OCI-M2 (cell line): Measurements from ENCODE around the gene ATP9B.

Experiments
- DNase-seq: peaks from one replicate; lab custom pipeline; 2025; ENCODE audit not compliant: unreplicated experiment; lab: John Stamatoyannopoulos, UW

The ATP9B gene

DNA sequence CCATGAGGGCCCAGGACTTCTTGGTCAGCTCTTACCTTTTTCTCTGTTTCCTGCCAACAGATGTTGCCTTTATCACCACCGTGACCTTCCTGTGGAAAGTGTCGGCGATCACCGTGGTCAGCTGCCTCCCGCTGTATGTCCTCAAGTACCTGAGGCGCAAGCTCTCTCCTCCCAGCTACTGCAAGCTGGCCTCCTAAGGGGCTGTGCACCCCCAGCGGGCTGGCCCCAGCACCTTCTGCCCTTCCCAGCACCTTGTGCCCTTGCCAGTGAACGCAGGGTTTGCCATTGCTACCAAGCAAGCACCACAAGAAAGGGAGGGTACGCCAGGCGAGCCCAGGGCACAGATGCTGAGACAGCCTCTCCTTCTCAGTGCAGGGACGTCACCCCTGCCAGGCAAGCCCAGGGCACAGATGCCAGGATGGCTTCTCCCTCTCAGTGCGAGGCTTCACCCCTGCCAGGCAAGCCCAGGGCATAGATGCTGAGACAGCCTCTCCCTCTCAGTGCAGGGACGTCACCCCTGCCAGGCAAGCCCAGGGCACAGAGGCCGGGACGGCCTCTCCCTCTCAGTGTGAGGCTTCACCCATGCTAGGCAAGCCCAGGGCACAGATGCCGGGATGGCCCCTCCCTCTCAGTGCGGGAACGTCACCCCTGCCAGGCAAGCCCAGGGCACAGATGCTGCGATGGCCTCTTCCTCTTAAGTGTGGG lies 308.1 kb downstream of the ATP9B start:
- DNase-seq = no peak

- no peak for DNase-seq
Measured at GRCh38 chr18:79378536-79379250, 309.5 kb downstream of the ATP9B start.

GRCh38 chr18:79379251-79379905 lies 310.2 kb downstream of the ATP9B start:
- DNase-seq = no peak

DNA sequence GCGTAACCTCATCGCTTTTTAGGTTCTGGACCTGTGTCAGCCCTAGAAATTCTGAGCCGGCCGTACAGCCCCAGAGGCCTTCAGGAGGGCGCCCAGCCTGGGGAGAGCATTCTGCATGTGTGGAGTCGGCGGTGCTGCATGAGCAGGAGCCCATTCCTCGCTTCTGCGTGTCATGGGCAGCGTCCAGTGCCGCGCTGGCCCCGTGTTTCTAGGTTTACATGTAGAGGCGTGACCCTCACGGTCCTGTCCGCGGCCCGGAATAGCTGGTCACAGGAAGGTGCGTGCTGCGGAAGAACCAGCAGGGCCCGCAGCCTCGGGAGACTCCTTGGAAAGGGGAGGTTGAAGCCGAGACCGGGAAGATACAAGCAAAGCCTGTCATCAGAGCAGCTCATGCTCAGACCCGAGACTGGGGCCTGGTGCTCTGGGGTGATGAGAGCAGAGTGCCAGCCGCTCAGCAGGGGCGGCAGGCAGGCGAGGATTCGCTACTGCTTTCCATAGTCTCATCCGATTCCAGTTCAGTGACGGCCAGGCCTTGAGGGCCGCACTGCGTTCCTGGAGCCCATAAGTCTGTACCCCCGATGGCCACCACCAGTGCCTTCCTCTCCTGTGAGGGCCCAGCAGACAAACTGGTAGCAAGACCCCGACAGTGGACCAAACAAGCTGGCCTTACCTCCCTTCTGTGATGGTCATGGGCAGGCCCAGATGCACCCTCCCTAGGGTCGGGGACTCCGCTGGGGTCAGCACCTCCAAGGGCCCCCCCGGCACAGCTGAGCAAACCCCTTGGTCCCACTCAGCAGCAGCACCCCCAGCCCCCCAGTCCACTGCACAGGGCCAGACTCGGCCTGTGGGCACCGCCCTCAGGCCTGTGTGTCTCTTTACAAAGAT lies 311.0 kb downstream of the ATP9B start:
- no peak for DNase-seq

DNA sequence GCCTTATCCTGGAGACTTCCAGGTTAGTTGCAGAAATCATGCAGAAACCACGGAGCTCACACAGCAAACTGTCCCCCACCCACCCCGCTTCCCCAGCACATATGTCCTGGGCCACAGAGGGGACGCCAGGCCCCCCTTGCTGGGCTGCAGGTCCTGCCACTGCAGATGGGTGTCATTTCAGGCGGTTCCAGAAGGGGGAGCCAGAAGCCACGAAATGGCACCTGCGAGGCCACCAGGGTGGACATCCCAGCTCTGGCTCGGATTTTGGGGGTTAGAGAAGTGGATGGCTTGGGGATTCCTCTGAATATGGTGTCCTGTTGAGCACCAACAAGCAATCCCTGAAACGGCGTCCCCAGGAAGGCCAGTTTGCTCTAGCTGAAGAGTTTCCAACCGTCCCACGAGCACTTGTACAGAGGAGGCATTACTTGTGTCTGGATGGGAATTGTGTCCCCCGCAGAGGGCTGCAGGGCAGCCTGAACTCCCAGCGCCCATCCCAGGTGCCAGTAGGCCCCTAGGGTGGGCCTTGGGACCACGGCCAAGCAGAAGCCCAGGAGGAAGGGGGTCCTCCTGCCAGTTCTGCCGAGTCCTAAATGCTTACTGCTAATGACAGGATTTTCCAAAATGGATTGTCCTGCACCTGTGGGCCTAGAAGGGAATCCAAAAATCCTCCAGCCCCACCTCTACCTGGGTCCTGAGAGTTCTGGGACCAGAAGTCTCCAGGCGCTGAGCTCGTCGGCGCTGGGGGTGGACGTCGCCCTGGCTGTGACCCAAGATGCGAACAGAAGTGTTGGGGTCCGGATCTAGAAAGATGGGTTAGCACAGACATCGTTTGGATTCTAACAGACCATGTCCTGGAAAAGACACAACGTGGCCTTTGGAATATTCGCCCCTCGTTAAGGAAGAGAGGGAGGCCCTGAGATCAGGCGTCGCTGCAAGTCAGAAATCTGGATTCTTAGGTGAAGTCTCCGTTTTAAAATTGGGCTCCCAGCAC lies 311.9 kb downstream of the ATP9B start:
- DNase-seq = no peak

DNA sequence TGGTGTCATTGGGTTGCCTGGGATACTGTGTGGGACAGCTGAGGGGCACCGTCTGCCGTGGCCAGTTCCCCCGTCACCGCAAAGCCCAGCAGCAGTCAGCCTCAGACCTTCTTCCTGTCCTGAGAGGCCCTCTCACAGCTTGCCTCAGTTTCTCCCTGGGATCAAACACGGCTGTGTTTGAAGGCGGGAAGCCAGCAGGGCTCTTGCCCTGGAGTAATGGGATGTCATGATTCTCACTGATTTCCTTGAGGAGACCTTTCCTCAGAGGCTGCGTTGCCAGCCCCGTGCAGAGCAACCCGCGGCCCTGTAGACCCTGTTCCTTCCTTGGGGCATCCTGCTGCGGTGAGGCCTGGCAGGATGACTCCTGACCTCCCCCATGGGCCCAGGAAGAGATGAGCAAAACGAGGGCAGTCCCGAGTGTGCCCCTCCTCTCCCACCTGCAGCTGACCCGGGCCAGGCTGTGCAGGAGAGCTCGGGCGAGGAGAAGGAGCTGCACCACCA lies 312.7 kb downstream of the ATP9B start:
- DNase-seq = no peak

DNA sequence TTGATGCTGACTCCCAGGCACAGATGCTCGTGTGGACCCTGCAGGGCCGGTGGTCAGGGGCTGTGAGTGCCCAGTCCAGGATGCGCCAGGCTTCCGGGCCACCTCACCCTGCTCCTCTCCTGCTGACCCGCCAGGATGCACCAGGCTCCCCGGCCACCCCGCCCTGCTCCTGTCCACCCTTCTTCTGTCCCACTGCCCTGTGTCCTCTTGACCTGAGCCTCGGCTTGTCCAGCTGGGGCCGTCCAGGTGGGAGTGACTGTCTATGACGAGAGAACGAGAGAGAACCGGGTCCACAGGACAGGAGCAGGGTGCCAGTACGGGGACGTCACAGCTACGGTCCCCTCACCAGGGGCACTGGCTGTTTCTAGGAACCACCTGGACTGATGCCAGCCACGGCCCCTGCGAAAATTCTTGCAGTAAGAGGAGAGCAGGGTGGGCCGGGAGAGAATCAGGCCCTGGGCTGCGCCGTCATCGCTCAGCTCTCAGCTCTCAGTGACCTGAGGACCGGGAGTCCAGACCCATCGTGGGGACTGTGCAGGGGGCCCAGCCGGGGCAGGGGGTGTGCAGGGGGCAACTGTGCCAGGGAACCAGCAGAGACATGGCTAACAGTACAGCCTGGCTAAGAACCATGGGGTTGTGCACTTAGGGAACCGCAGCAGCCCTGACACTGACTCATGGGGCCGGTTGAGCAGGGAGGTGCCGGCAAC lies 313.6 kb downstream of the ATP9B start:
- DNase-seq = no peak

DNA sequence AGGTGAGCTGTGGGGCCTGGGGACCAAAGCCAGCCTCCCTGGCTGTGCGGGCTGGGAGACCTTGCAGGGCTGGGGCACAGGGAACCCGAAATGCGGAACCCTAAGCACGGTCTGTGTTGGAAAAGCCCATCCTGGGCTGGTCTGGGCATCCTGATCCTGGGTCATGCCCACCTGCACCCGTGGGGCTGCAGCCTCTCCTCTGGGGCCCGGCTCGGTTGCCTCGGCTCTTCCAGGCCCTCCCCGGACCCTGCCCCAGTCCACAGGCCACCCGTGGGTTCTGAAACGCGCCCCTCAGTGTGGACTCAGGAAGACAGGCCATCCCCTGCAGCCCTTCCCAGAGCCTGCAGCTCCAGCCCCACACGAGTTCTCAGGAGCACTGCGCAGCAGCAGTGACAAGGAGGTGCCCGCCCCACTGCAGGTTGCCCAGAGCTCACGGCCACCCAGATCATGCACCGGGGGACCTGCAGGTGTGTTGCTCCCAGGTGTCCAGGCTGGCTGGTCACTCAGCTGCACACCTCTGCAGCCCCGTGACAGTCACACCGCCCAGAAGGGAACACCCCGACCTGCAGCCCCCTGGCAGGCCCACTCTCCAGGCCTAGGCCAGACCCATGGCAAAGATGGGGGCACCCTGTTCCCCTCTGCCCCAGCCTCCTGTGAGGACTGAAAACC lies 314.3 kb downstream of the ATP9B start:
- DNase-seq = no peak

GRCh38 chr18:79384151-79384807 lies 315.1 kb downstream of the ATP9B start:
- no peak for DNase-seq

- no peak for DNase-seq
Measured at GRCh38 chr18:79384834-79385233, 315.6 kb downstream of the ATP9B start.

- no peak for DNase-seq
Measured at GRCh38 chr18:79385326-79385707, 316.1 kb downstream of the ATP9B start.

- no peak for DNase-seq
Measured at GRCh38 chr18:79385708-79386341, 316.6 kb downstream of the ATP9B start.

DNA sequence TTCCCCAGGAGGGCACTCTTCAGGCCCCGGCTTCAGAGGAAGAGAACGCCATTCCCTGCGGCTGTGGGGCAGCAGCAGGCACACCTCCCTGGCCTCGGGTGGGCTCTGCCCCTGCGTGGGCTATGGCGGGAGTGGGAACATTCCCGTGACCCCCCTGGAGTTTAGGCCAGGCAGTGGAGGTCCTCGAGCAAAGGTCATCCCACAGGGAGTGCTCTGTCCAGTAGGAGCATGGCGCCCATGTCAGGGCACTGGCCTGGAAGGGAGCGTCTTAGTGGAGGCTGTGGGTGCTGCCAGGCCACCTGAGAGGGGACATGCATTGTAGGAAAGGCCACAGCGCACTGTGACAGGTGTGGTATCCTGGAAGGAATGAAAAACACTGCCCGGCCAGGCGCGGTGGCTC lies 317.4 kb downstream of the ATP9B start:
- DNase-seq = no peak

DNA sequence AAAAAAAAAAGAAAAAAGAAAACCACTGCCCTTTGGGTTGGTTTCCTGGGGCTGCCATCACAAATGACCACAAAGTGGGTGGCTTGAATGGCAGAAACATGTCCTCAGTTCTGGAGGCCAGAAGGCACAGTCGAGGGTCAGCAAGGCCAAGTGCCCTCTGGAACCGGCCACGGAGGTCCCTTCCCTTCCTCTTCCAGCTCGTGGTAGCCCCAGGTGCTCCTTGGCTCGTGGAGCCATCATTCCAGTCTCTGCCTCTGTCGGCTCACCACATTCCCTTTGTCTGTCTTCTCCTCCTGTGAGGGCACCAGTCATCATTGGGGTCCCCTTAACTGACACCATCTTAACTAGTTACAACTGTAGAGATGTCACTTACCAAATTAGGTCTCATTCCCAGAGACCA lies 318.0 kb downstream of the ATP9B start:
- no peak for DNase-seq

- DNase-seq = no peak
Measured at GRCh38 chr18:79387615-79388014, 318.4 kb downstream of the ATP9B start.

- no peak for DNase-seq
Measured at GRCh38 chr18:79388043-79388442, 318.8 kb downstream of the ATP9B start.

GRCh38 chr18:79389689-79390088 lies 320.5 kb downstream of the ATP9B start:
- no peak for DNase-seq

DNA sequence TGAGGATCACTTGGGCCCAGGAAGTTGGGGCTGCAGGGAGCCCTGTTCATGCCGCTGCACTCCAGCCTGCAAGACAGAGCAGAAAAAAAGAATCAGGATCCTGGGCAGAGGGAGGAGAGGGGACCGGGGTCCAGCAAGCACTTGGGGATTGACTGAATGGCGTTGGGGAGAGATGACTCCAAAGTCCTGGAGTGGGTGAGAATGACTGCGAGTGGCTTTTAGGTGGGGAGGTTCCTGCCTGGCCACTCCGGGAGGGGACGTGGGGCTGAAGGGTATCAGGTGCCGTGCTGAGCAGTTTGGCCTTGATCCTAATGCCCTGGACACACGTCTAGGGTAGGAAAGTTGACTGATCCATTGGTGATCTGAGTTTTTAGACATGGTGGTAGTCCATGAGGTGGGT lies 323.0 kb downstream of the ATP9B start:
- DNase-seq = no peak
